ENCODE results near the gene MAP2K4.

DNA sequence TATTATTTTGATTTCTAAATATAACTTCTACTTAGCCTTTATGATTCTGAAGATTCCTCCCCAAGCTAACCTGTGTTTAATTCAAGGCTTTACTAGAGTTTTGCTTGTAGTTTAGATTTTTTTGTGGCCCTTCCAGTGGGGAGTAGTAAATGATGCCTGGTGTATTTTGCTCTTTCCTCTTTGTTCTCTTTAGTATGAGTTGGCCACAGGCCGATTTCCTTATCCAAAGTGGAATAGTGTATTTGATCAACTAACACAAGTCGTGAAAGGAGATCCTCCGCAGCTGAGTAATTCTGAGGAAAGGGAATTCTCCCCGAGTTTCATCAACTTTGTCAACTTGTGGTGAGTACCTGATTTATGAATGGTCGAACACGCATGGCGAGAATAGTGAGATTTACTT, 108.3 kb downstream of the MAP2K4 start:
- TF ChIP-seq EZH2 (IDR thresholded peaks at IDR 0.05; ENCODE audit: borderline replicate concordance, low read length) (no peak), CTCF (IDR thresholded peaks at IDR 0.05; ENCODE audit: low read length) (no peak)

Data from OCI-LY1 (cell line).